PC-3 (cell line): ENCODE data around the gene IQCC. TPM values are rescaled to one million over a fixed set of nuclear protein-coding genes. Genes with fewer than 3 reads are reported as not detected.

Experiments used
- ATAC-seq: fragments of 200-7000 bp; cut with Tn5 transposase; 2 replicates; pipeline ENCODE4 v1.9.1; 2020; ENCODE audit warnings: mild to moderate bottlenecking, moderate library complexity
- BruUV-seq: library from RNA; stranded (reverse); fragments of 400-500 nt; replicated peaks from 2 replicates; lab custom pipeline; 2021; lab: Mats Ljungman, UMichigan
- CTCF ChIA-PET: fragments of 300-600 bp; sonication (Branson Sonifier 250); formaldehyde crosslinking; loops from one replicate; lab custom pipeline; 2022; ENCODE audit warnings: antibody characterized with exemption; lab: Charles Lee
- POLR2A ChIA-PET: fragments of 300-600 bp; sonication (Branson Sonifier 250); formaldehyde crosslinking; loops from one replicate; lab custom pipeline; 2022; ENCODE audit warnings: antibody characterized with exemption; ENCODE audit not compliant: unreplicated experiment; lab: Charles Lee
- DNase-seq: peaks from one replicate; pipeline ENCODE4 v3.0.0-alpha.2; 2015
- H2AFZ ChIP-seq: fragments of 300-600 bp; sonication (generic); 2 replicates; pipeline ENCODE4 v1.6.0; 2016; ENCODE audit warnings: antibody characterized with exemption, low read length
- H3F3A ChIP-seq: fragments of 300-600 bp; sonication (generic); one replicate; pipeline ENCODE4 v1.6.0; 2017; ENCODE audit warnings: antibody characterized with exemption, low read length, control low read depth, mild to moderate bottlenecking; ENCODE audit not compliant: unreplicated experiment
- H3K27ac ChIP-seq: fragments of 300-600 bp; sonication (generic); 2 replicates; pipeline ENCODE4 v1.5.1; 2016; ENCODE audit warnings: mild to moderate bottlenecking, low read length
- H3K27me3 ChIP-seq: fragments of 300-600 bp; sonication (generic); 2 replicates; pipeline ENCODE4 v1.6.1; 2016; ENCODE audit warnings: low read length, mixed read lengths
- H3K36me3 ChIP-seq: fragments of 300-600 bp; sonication (generic); 2 replicates; pipeline ENCODE4 v1.6.1; 2016; ENCODE audit warnings: low read depth, mixed run types, low read length, mixed read lengths
- H3K4me1 ChIP-seq: fragments of 300-600 bp; sonication (generic); 2 replicates; pipeline ENCODE4 v1.5.1; 2016; ENCODE audit warnings: low read length; ENCODE audit not compliant: insufficient read depth
- H3K4me2 ChIP-seq: fragments of 300-600 bp; sonication (generic); 2 replicates; pipeline ENCODE4 v1.6.0; 2016; ENCODE audit warnings: low read length
- H3K4me3 ChIP-seq: fragments of 300-600 bp; sonication (generic); 2 replicates; pipeline ENCODE4 v1.5.1; 2016; ENCODE audit warnings: mild to moderate bottlenecking, low read length, mixed read lengths
- H3K79me2 ChIP-seq: fragments of 300-600 bp; sonication (generic); 2 replicates; pipeline ENCODE4 v1.6.1; 2017; ENCODE audit warnings: low read length, mixed read lengths
- H3K9ac ChIP-seq: fragments of 300-600 bp; sonication (generic); 2 replicates; pipeline ENCODE4 v1.6.0; 2016; ENCODE audit warnings: mild to moderate bottlenecking, low read length
- H3K9me2 ChIP-seq: fragments of 300-600 bp; sonication (generic); replicated peaks from 2 replicates; pipeline ENCODE4 v1.6.1; 2016; ENCODE audit warnings: mixed run types, low read length, mixed read lengths
- H3K9me3 ChIP-seq: fragments of 300-600 bp; sonication (generic); 2 replicates; pipeline ENCODE4 v1.6.1; 2016; ENCODE audit warnings: low read length, mixed read lengths
- H4K20me1 ChIP-seq: fragments of 300-600 bp; sonication (generic); 2 replicates; pipeline ENCODE4 v1.6.1; 2016; ENCODE audit warnings: low read length, mixed read lengths
- EZH2 ChIP-seq: fragments of 300-600 bp; sonication (generic); IDR thresholded peaks from one replicate; pipeline ENCODE4 v1.6.1; 2017; ENCODE audit warnings: antibody characterized with exemption, mild to moderate bottlenecking, low read length; ENCODE audit not compliant: unreplicated experiment
- EZH2phosphoT487 ChIP-seq: fragments of 300-600 bp; sonication (generic); IDR thresholded peaks from 2 replicates; pipeline ENCODE4 v1.6.1; 2018; ENCODE audit warnings: mild to moderate bottlenecking, antibody characterized with exemption, low read length, borderline replicate concordance
- intact Hi-C: fragments of 100-400 bp; cut with micrococcal nuclease; formaldehyde crosslinking; loops from 2 replicates; pipeline ENCODE4 v1.9.0; 2023
- total RNA-seq: library from RNA; depleted of rRNA; stranded (reverse); fragments of >200 nt; gene quantifications from 2 replicates; pipeline ENCODE4 v1.2.3, GENCODE V29; 2014
- TF ChIP-seq, protein P1 (sequence below): fragments of 300-600 bp; sonication (generic); conservative IDR thresholded peaks from 2 replicates; pipeline ENCODE4 v1.5.1; 2017; ENCODE audit warnings: antibody characterized with exemption, low read depth, mild to moderate bottlenecking, low read length

IQCC gene
- total RNA-seq, 1 experiment from 2014 or later = 8.5 TPM

DNA sequence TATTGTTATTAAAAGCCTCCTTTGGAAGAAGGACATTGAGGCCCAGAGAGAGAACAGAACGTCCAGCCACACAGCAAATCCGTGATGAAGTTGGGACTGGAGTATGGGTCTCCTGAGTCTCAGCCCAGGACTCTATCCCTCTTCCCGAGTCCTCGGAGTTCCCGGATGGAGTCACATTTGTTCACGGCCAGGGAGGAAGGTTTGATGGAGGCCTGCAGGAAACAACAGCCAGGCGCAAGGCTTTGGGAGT is 26.4 kb upstream of the IQCC start:
- no TSS peak for BruUV-seq
- intact Hi-C loops = no loop called here
- Histone ChIP-seq H3K79me2 (peaks cover 41% of the 10 kb centered on the region), H3K9me2 (no peaks in the 10 kb centered on the region), H3K9ac (peak overlapping the region; percentile 95), H3K27ac (peak overlapping the region; percentile 83), H3F3A (no peaks in the 10 kb centered on the region), H4K20me1 (peaks cover 12% of the 10 kb centered on the region; the same call in 1 of the 2 replicates), H3K27me3 (no peaks in the 10 kb centered on the region), H3K9me3 (no peaks in the 10 kb centered on the region), H3K4me1 (peaks cover 18% of the 10 kb centered on the region), H3K4me3 (peak overlapping the region; percentile 95; the same call in 1 of the 2 replicates), H2AFZ (peak overlapping the region; percentile 81), H3K36me3 (peaks cover 20% of the 10 kb centered on the region), H3K4me2 (peak overlapping the region; percentile 86)
- ChIA-PET POLR2A (interaction anchor here (0.6 kb wide), 2 partner anchors 31 to 69 kb away, joined by 7 to 11 read pairs; no protein-coding TSS in a partner anchor), CTCF (no interaction called here)
- no peak for DNase-seq
- TF ChIP-seq EZH2 (no peak), EZH2phosphoT487 (no peak)
- TF ChIP-seq, protein P1, sequence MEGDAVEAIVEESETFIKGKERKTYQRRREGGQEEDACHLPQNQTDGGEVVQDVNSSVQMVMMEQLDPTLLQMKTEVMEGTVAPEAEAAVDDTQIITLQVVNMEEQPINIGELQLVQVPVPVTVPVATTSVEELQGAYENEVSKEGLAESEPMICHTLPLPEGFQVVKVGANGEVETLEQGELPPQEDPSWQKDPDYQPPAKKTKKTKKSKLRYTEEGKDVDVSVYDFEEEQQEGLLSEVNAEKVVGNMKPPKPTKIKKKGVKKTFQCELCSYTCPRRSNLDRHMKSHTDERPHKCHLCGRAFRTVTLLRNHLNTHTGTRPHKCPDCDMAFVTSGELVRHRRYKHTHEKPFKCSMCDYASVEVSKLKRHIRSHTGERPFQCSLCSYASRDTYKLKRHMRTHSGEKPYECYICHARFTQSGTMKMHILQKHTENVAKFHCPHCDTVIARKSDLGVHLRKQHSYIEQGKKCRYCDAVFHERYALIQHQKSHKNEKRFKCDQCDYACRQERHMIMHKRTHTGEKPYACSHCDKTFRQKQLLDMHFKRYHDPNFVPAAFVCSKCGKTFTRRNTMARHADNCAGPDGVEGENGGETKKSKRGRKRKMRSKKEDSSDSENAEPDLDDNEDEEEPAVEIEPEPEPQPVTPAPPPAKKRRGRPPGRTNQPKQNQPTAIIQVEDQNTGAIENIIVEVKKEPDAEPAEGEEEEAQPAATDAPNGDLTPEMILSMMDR = no peak
- ATAC-seq = peak; percentile 2; the same call in 1 of the 2 replicates

DNA sequence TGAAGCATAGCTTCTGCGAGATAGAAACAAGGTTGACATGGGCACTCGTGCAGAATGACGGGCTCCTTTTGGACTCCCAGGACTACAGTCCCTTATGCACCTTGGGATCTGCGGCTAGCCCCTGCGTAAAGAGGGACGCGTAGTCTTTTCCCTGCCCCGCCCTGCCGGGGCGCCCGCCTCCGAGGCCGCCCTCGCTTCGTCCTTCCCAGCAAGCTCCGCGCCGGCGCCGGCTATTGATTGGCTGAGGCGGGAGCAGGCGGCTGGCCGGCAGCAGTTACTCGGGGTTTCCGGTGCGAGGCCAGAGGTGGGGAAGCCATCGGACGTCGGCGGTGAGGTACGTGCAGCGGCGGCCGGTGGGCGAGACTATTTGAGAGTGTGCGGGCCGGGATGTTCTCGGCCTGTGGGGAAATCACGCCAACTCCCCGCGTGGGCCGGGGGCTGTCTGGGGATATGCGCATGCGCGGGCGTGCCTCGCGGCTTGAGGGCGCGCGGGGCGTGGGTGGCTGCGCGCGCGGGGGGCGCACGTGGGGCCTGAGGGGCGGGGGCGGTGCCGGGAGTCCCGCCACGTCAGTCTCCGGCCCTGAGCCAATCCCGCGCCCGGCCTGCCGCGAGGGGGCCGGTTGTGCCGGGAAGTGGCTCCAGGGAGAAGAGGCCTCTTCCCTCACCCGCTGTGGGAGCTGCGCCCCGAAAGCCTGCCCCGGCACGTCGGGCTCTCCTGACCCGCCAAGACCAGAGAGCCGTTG is 25.9 kb upstream of the IQCC start, which contains the start of gene TXLNA:
Gene TXLNA, plus strand, starts transcription at position 233 of the 743 bp plus-strand sequence. CDS start 671 bp downstream, outside the sequence.
- Histone ChIP-seq H3K9me2 (no peaks in the 10 kb centered on the region), H3K27ac (peak within 1 kb of the TSS; percentile 83), H2AFZ (peak within 1 kb of the TSS; percentile 81), H3K27me3 (no peaks in the 10 kb centered on the region), H3K4me2 (peak within 1 kb of the TSS; percentile 86), H3K9me3 (no peaks in the 10 kb centered on the region), H3K4me1 (peaks cover 18% of the 10 kb centered on the region), H3F3A (no peaks in the 10 kb centered on the region), H3K36me3 (peaks cover 22% of the 10 kb centered on the region), H4K20me1 (peaks cover 12% of the 10 kb centered on the region; the same call in 1 of the 2 replicates), H3K79me2 (peaks cover 46% of the 10 kb centered on the region), H3K4me3 (peak within 1 kb of the TSS; percentile 95), H3K9ac (peak within 1 kb of the TSS; percentile 95)
- CTCF ChIA-PET = no interaction called here
- intact Hi-C loops = loop anchor here (2.0 kb wide), 1 partner anchor 21 kb away; the partner anchor contains the start of gene CCDC28B
- POLR2A ChIA-PET = interaction anchor here (0.5 to 0.7 kb wide), 6 partner anchors 31 to 788 kb away, joined by 3 to 11 read pairs (median 6); no protein-coding TSS in a partner anchor
- BruUV-seq = no TSS peak
- ATAC-seq (peak; percentile 86), DNase-seq (peak; percentile 91)
- TF ChIP-seq EZH2phosphoT487 (no peak), EZH2 (no peak)
- TF ChIP-seq, protein P1 = no peak
